ENCODE measurements around the gene EPHB2. TPM values are rescaled to one million over a fixed set of nuclear protein-coding genes. Genes with fewer than 3 reads are reported as not detected.

The EPHB2 gene
- total and polyA plus RNA-seq, 2 donors (not counting 3 experiments of a cell fraction or from before 2014, with no cell fraction given) = 50.8 to 69.1 TPM

DNA sequence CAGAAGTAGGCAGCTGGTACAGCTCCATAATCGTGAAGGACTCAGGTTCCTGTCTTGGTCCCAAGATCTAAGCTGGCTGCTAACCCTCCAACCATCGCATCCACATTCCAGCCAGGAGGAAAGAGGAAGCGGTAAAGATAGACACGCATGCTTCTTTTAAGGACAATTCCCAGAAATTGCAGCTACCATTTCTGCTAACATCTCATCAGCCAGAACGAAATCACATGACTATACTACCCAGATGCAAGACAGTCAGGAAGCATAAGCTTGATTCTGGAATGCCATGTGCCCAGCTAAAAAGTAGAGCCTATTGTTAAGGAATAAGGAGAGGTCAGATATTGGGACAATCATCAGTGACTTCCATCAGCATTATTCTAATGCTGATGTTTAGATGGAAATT, 110.4 kb downstream of the EPHB2 start:
- no peaks in the 10 kb centered on the region for H4K20me1 ChIP-seq (replicated peaks; ENCODE audit: control insufficient read depth, extremely low read depth, insufficient read depth, low read length)
- peak overlapping the region; percentile 67 for H3K27ac ChIP-seq (ENCODE audit: insufficient read depth, low read depth, low read length)
- no peaks in the 10 kb centered on the region for H3K9me3 ChIP-seq (replicated peaks; ENCODE audit: control insufficient read depth, insufficient read depth, low read length)
- dilution Hi-C loops (cut with MboI; ENCODE audit: extremely low pct_ligation_motif_present, low sequenced_read_pairs) = no loop called here
- peaks cover 21% of the 10 kb centered on the region for H3K4me1 ChIP-seq (ENCODE audit: control insufficient read depth, extremely low read depth, insufficient read depth, low read length)
- no TSS peak for BruUV-seq (replicated peaks)
- CTCF ChIA-PET = interaction anchor here (0.8 to 2.1 kb wide), 9 partner anchors 8 to 146 kb away, joined by 3 to 12 read pairs (median 4); no protein-coding TSS in a partner anchor
- FAIRE-seq (peak; percentile 91), DNase-seq (ENCODE audit: low read depth, low spot score) (peak; percentile 58)
- no peak overlapping the region for H3K9ac ChIP-seq (replicated peaks; ENCODE audit: extremely low read depth, insufficient read depth, low read length)
- H3K27me3 ChIP-seq (ENCODE audit: control insufficient read depth in 2 of 2, insufficient read depth in 2 of 2, low read length in 2 of 2) = no peaks in the 10 kb centered on the region
- intact Hi-C loops (cut with micrococcal nuclease) = loop anchor here (5.0 kb wide), 1 partner anchor 84 kb away; no protein-coding TSS in a partner anchor
- H3K9me1 ChIP-seq (replicated peaks; ENCODE audit: control insufficient read depth, extremely low read depth, insufficient read depth, low read length) = no peaks in the 10 kb centered on the region
- no peak overlapping the region for H3K4me3 ChIP-seq (replicated peaks in 1 of 3; ENCODE audit: insufficient read depth in 1 of 3, low read depth in 1 of 3, low read length in 3 of 3)
- no peak overlapping the region for H3K4me2 ChIP-seq (ENCODE audit: insufficient read depth, low read length)
- POLR2A ChIA-PET = no interaction called here
- peaks cover 4% of the 10 kb centered on the region for H3K79me2 ChIP-seq (ENCODE audit: control insufficient read depth, insufficient read depth, low read length)
- no peak overlapping the region for H2AFZ ChIP-seq (ENCODE audit: low read depth, low read length)
- H3K36me3 ChIP-seq (ENCODE audit: control insufficient read depth in 2 of 2, extremely low read depth in 1 of 2, insufficient read depth in 2 of 2, low read length in 2 of 2) = no peaks in the 10 kb centered on the region
- no peak for TF ChIP-seq JUN (IDR thresholded peaks at IDR 0.05; ENCODE audit: borderline replicate concordance, insufficient read depth, insufficient read length, low read depth)
- TF ChIP-seq, protein P1, sequence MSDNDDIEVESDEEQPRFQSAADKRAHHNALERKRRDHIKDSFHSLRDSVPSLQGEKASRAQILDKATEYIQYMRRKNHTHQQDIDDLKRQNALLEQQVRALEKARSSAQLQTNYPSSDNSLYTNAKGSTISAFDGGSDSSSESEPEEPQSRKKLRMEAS (IDR thresholded peaks at IDR 0.05; ENCODE audit: insufficient read depth, insufficient read length) = peak; percentile 53

DNA sequence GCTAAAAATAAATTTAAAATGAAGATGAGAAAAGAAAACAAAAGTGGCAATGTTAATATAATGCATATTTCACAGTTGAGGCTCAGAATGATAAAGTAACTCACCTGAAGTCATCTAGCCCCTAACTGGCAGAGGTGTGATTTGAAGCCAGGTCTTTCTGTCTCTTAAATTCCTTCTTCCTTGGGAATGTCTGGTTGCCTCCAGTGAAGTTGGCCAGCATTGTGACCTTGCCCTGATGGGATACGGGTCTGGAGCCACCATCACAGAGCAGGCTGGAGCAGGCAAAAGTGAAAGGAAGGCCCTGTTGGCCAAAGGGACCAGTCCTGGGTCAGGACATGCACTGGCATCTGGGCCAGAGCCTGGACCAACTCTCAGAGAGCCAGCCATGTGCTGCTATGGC, 111.7 kb downstream of the EPHB2 start:
- CTCF ChIA-PET = no interaction called here
- H2AFZ ChIP-seq (ENCODE audit: low read depth, low read length) = no peak overlapping the region
- no peaks in the 10 kb centered on the region for H3K9me3 ChIP-seq (replicated peaks; ENCODE audit: control insufficient read depth, insufficient read depth, low read length)
- intact Hi-C loops (cut with micrococcal nuclease) (loop anchor here (5.0 kb wide), 1 partner anchor 85 kb away; no protein-coding TSS in a partner anchor), dilution Hi-C loops (cut with MboI; ENCODE audit: extremely low pct_ligation_motif_present, low sequenced_read_pairs) (no loop called here)
- no peaks in the 10 kb centered on the region for H3K36me3 ChIP-seq (ENCODE audit: control insufficient read depth in 2 of 2, extremely low read depth in 1 of 2, insufficient read depth in 2 of 2, low read length in 2 of 2)
- H3K4me2 ChIP-seq (ENCODE audit: insufficient read depth, low read length) = no peak overlapping the region
- no peak overlapping the region for H3K9ac ChIP-seq (replicated peaks; ENCODE audit: extremely low read depth, insufficient read depth, low read length)
- TF ChIP-seq JUN (IDR thresholded peaks at IDR 0.05; ENCODE audit: borderline replicate concordance, insufficient read depth, insufficient read length, low read depth) (no peak), POLR2AphosphoS5 (IDR thresholded peaks at IDR 0.05; ENCODE audit: insufficient read depth, low read depth, low read length) (no peak), EZH2 (IDR thresholded peaks at IDR 0.05; ENCODE audit: borderline replicate concordance, low read depth, low read length, severe bottlenecking) (no peak), POLR2A (IDR thresholded peaks at IDR 0.05; ENCODE audit: low read depth, low read length) (no peak), CTCF (IDR thresholded peaks at IDR 0.05; ENCODE audit: extremely low read depth in 1 of 2, insufficient read depth in 1 of 2, low read depth in 1 of 2, low read length in 2 of 2) (no peak), FOS (IDR thresholded peaks at IDR 0.05; ENCODE audit: borderline replicate concordance, insufficient read depth, low read length) (no peak), GATA2 (IDR thresholded peaks at IDR 0.05; ENCODE audit: insufficient read depth, insufficient read length, low read depth, low read length) (no peak), MYC (IDR thresholded peaks at IDR 0.05; ENCODE audit: low read depth, low read length) (no peak)
- TF ChIP-seq, protein P1 (IDR thresholded peaks at IDR 0.05; ENCODE audit: insufficient read depth, insufficient read length) = no peak
- H3K4me1 ChIP-seq (ENCODE audit: control insufficient read depth, extremely low read depth, insufficient read depth, low read length) = peaks cover 31% of the 10 kb centered on the region
- no peaks in the 10 kb centered on the region for H3K9me1 ChIP-seq (replicated peaks; ENCODE audit: control insufficient read depth, extremely low read depth, insufficient read depth, low read length)
- no peak overlapping the region for H3K27ac ChIP-seq (ENCODE audit: insufficient read depth, low read depth, low read length)
- peaks cover 4% of the 10 kb centered on the region for H3K79me2 ChIP-seq (ENCODE audit: control insufficient read depth, insufficient read depth, low read length)
- H3K4me3 ChIP-seq (replicated peaks in 1 of 3; ENCODE audit: insufficient read depth in 1 of 3, low read depth in 1 of 3, low read length in 3 of 3) = no peak overlapping the region
- no peak for FAIRE-seq
- no peak for DNase-seq (ENCODE audit: low read depth, low spot score)
- no peaks in the 10 kb centered on the region for H3K27me3 ChIP-seq (ENCODE audit: control insufficient read depth in 2 of 2, insufficient read depth in 2 of 2, low read length in 2 of 2)
- no peaks in the 10 kb centered on the region for H4K20me1 ChIP-seq (replicated peaks; ENCODE audit: control insufficient read depth, extremely low read depth, insufficient read depth, low read length)
- BruUV-seq (replicated peaks) = no TSS peak
- POLR2A ChIA-PET = no interaction called here
